ENCODE data around the gene ST7.

The ST7 gene

GRCh38 chr7:117014673-117015133 is 61.4 kb downstream of the ST7 start:
- H3K4me3 ChIP-seq (ENCODE audit: low read depth, low read length) = peak overlapping the region; percentile 41
- TF ChIP-seq CTCF (IDR thresholded peaks at IDR 0.05; ENCODE audit: borderline replicate concordance, insufficient read depth, low read depth, low read length) = no peak

- TF ChIP-seq CTCF (IDR thresholded peaks at IDR 0.05; ENCODE audit: borderline replicate concordance, insufficient read depth, low read depth, low read length) = no peak
- peak overlapping the region; percentile 41 for H3K4me3 ChIP-seq (ENCODE audit: low read depth, low read length)
Observed at GRCh38 chr7:117015258-117016184, 62.2 kb downstream of the ST7 start.

- H3K4me3 ChIP-seq (ENCODE audit: low read depth, low read length) = no peak overlapping the region
Observed at GRCh38 chr7:117017017-117017451, 63.7 kb downstream of the ST7 start.

GRCh38 chr7:117017702-117018266 is 64.5 kb downstream of the ST7 start:
- TF ChIP-seq CTCF (IDR thresholded peaks at IDR 0.05; ENCODE audit: borderline replicate concordance, insufficient read depth, low read depth, low read length) = no peak

More at GRCh38 chr7:117017017-117017451, 63.7 kb downstream of the ST7 start:
- no peak for TF ChIP-seq CTCF (IDR thresholded peaks at IDR 0.05; ENCODE audit: borderline replicate concordance, insufficient read depth, low read depth, low read length)

GRCh38 chr7:117018713-117019112 is 65.4 kb downstream of the ST7 start:
- no peak for TF ChIP-seq CTCF (IDR thresholded peaks at IDR 0.05; ENCODE audit: borderline replicate concordance, insufficient read depth, low read depth, low read length)
- H3K4me3 ChIP-seq (ENCODE audit: low read depth, low read length) = no peak overlapping the region

More at GRCh38 chr7:117017702-117018266, 64.5 kb downstream of the ST7 start:
- H3K4me3 ChIP-seq (ENCODE audit: low read depth, low read length) = no peak overlapping the region

- H3K4me3 ChIP-seq (ENCODE audit: low read depth, low read length) = no peak overlapping the region
- TF ChIP-seq CTCF (IDR thresholded peaks at IDR 0.05; ENCODE audit: borderline replicate concordance, insufficient read depth, low read depth, low read length) = no peak
Observed at GRCh38 chr7:117019287-117019686, 66.0 kb downstream of the ST7 start.
